Esophagus muscularis mucosa (tissue), 4 donors: ENCODE measurements around the gene TENM4. TPM values are rescaled to one million over a fixed set of nuclear protein-coding genes. Genes with fewer than 3 reads are reported as not detected.

ENCODE experiments used
- DNase-seq: peaks from one replicate; pipeline ENCODE4 v3.0.0-alpha.2; 2017; ENCODE audit errors: extremely low spot score
- H3K27ac ChIP-seq, 4 donors: fragments of 200-600 bp; sonication (generic); replicated peaks in 1 of 4; 1 replicate in 3 of 4; 2 replicates in 1 of 4; pipeline ENCODE4 v1.5.1; 2016 to 2019; ENCODE audit warnings: mild to moderate bottlenecking in 1 of 4
- H3K27me3 ChIP-seq, 4 donors: fragments of 200-600 bp; sonication (generic); one replicate each; pipeline versions ENCODE4 v1.5.1 to v1.6.0; 2016 to 2019
- H3K36me3 ChIP-seq, 4 donors: fragments of 200-600 bp; sonication (generic); one replicate each; pipeline ENCODE4 v1.5.1; 2016 to 2019
- H3K4me1 ChIP-seq, 4 donors: fragments of 200-600 bp; sonication (generic); one replicate each; pipeline ENCODE4 v1.5.1; 2016 to 2019
- H3K4me3 ChIP-seq, 4 donors: fragments of 200-600 bp; sonication (generic); 1 replicate in 2 of 4; 2 replicates in 2 of 4; pipeline ENCODE4 v1.5.1; 2016 to 2019; ENCODE audit warnings: mild to moderate bottlenecking in 4 of 4, moderate library complexity in 1 of 4
- H3K9me3 ChIP-seq, 4 donors: fragments of 200-600 bp; sonication (generic); 1 replicate in 3 of 4; 2 replicates in 1 of 4; pipeline ENCODE4 v1.5.1; 2016 to 2019
- CTCF ChIP-seq, 3 experiments: fragments of 200-600 bp in 2 of 3; fragments of 450-650 bp in 1 of 3; sonication (generic) in 2 of 3; IDR thresholded peaks; one replicate each; pipeline ENCODE4 v1.5.1; 2017 to 2019; ENCODE audit warnings: antibody characterized with exemption in 3 of 3, mild to moderate bottlenecking in 2 of 3, moderate library complexity in 1 of 3
- EP300 ChIP-seq: sonication (generic); formaldehyde crosslinking; IDR thresholded peaks from one replicate; pipeline ENCODE4 v1.6.1; 2017; ENCODE audit warnings: antibody characterized with exemption
- POLR2A ChIP-seq: fragments of 450-650 bp; IDR thresholded peaks from one replicate; pipeline ENCODE4 v1.6.1; 2017; ENCODE audit warnings: antibody characterized with exemption, moderate library complexity, mild to moderate bottlenecking, low read depth
- POLR2AphosphoS5 ChIP-seq, 2 donors: sonication (generic); formaldehyde crosslinking; IDR thresholded peaks; one replicate each; pipeline ENCODE4 v1.6.1; 2017; ENCODE audit warnings: antibody characterized with exemption in 2 of 2
- WGBS: methylation state at CpG from one replicate; pipeline ENCODE4 v1.1.5; 2018; 5-methylcytosine and 5-hydroxymethylcytosine counted together
- intact Hi-C: fragments of 100-400 bp; cut with DNase I; formaldehyde crosslinking; loops from one replicate; pipeline ENCODE4 v1.15.1; 2023
- total RNA-seq, 4 donors: library from RNA; depleted of rRNA; stranded (reverse); fragments of >200 nt; gene quantifications; one replicate each; pipeline versions ENCODE4 v1.1.0 to v1.2.1, GENCODE V29; 2016

Gene TENM4
- total RNA-seq, 4 donors from 2014 or later, result 4.1 to 9.6 (median 8.0) TPM

GRCh38 chr11:79128291-79128690 is 312.5 kb downstream of the TENM4 start:
- DNase-seq, result peak; percentile 75
- Histone ChIP-seq H3K4me3 (no peak overlapping the region), H3K9me3 (peaks cover 0 to 18% (median 14%) of the 10 kb centered on the region in 4 donors), H3K27me3 (no peaks in the 10 kb centered on the region), H3K27ac (no peak overlapping the region), H3K4me1 (no peaks in the 10 kb centered on the region), H3K36me3 (no peaks in the 10 kb centered on the region)
- intact Hi-C loops, result no loop called here
- 85% methylated on average over 3 of the region's 3 CpGs for WGBS
- no peak for TF ChIP-seq CTCF (IDR thresholded peaks at IDR 0.05)
- TF ChIP-seq POLR2A, result no peak

GRCh38 chr11:79122759-79123158 is 318.1 kb downstream of the TENM4 start:
- H3K4me3 ChIP-seq, result no peak overlapping the region
- peak; percentile 64 for DNase-seq
- intact Hi-C loops, result no loop called here
- H3K4me1 ChIP-seq, result peaks cover 0 to 10% (median 0%) of the 10 kb centered on the region in 4 donors
- no peak overlapping the region for H3K27ac ChIP-seq
- H3K36me3 ChIP-seq, result no peaks in the 10 kb centered on the region
- TF ChIP-seq POLR2A (no peak), EP300 (no peak), POLR2AphosphoS5 (IDR thresholded peaks at IDR 0.05) (no peak), CTCF (IDR thresholded peaks at IDR 0.05) (no peak)
- H3K27me3 ChIP-seq, result no peaks in the 10 kb centered on the region
- 78% methylated on average over 3 of the region's 3 CpGs for WGBS
- H3K9me3 ChIP-seq, result peaks cover 0 to 18% (median 14%) of the 10 kb centered on the region in 4 donors

GRCh38 chr11:79121351-79121750 is 319.5 kb downstream of the TENM4 start:
- Histone ChIP-seq H3K9me3 (peaks cover 0 to 11% (median 6%) of the 10 kb centered on the region in 4 donors), H3K4me3 (no peak overlapping the region), H3K27ac (no peak overlapping the region), H3K36me3 (no peaks in the 10 kb centered on the region), H3K4me1 (peaks cover 0 to 10% (median 0%) of the 10 kb centered on the region in 4 donors), H3K27me3 (no peaks in the 10 kb centered on the region)
- 65% methylated on average over 4 of the region's 4 CpGs for WGBS
- TF ChIP-seq POLR2A (no peak), EP300 (no peak), POLR2AphosphoS5 (IDR thresholded peaks at IDR 0.05) (no peak), CTCF (IDR thresholded peaks at IDR 0.05) (no peak)
- DNase-seq, result peak; percentile 57
- intact Hi-C loops, result no loop called here

DNA sequence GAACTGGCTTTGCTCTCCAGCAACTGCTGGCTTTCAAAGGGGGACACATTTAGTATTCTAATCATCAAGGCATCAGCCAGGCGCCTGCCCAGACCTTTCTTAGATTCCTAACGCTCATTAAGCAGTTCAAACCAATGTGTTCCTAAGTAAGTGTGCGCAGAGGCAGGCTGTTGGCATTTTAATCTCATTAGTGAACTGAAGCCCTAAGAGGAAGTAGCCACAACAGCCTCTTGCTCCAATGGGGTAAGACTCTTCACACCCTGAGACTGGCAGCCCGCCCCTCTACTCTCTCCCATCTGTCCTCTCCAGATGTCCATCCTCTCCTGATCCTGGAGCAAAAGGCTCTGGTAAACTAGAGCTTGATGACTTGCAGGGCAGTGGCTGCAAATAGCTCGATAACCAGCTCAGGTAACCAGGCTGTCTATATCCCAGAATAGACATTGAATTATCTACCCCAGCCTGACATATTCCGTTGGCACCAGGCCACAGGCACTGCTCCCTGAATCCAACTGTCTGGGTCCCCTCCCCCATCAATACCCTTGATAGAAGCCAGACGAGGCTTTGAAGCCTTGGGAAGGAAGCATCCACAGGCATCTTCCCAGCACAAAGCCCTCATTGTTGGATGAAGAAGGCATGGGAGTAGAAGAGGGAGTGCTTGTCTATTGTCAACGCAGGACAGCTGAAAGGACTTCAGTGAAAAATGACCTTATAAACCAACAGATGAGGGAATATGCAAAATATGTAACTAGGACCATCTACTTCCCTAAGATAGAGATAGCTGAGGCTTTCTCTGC is 321.1 kb downstream of the TENM4 start:
- peaks cover 0 to 7% (median 0%) of the 10 kb centered on the region in 4 donors for H3K9me3 ChIP-seq
- H3K27ac ChIP-seq, result no peak overlapping the region
- TF ChIP-seq POLR2A, result no peak
- TF ChIP-seq CTCF (IDR thresholded peaks at IDR 0.05), result no peak
- TF ChIP-seq EP300, result no peak
- TF ChIP-seq POLR2AphosphoS5 (IDR thresholded peaks at IDR 0.05), result no peak
- intact Hi-C loops, result no loop called here
- no peaks in the 10 kb centered on the region for H3K36me3 ChIP-seq
- H3K4me1 ChIP-seq, result peaks cover 0 to 10% (median 0%) of the 10 kb centered on the region in 4 donors
- 60% methylated on average over 8 of the region's 8 CpGs for WGBS
- peak; percentile 87 for DNase-seq
- H3K4me3 ChIP-seq, result no peak overlapping the region
- H3K27me3 ChIP-seq, result no peaks in the 10 kb centered on the region

- Histone ChIP-seq H3K27me3 (no peaks in the 10 kb centered on the region), H3K27ac (no peak overlapping the region), H3K36me3 (no peaks in the 10 kb centered on the region), H3K4me3 (no peak overlapping the region), H3K4me1 (peaks cover 0 to 20% (median 0%) of the 10 kb centered on the region in 4 donors), H3K9me3 (peaks cover 0 to 7% (median 0%) of the 10 kb centered on the region in 4 donors)
- TF ChIP-seq POLR2A (no peak), POLR2AphosphoS5 (IDR thresholded peaks at IDR 0.05) (no peak), CTCF (IDR thresholded peaks at IDR 0.05) (no peak), EP300 (no peak)
- DNase-seq, result no peak
- intact Hi-C loops, result no loop called here
- 91% methylated on average over 1 of the region's 1 CpG for WGBS
Measured at GRCh38 chr11:79117488-79117887, 323.3 kb downstream of the TENM4 start.
